Measurements from ENCODE around the gene CCDC87. TPM values are rescaled to one million over a fixed set of nuclear protein-coding genes. Genes with fewer than 3 reads are reported as not detected.
"Not testable (repeated sequence)": the region's sequence is repeated elsewhere in the genome, so short reads cannot be mapped to it uniquely, and the experiment has no call there.

Gene CCDC87
- total and polyA plus RNA-seq, 7 donors = 0.14 to 0.71 (median 0.22) TPM; not detected in 3

GRCh38 chr11:66593650-66594049 is 787 bp upstream of the CCDC87 start:
- Histone ChIP-seq H3K27me3 (no peaks in the 10 kb centered on the region), H3K4me1 (peaks cover 0 to 45% (median 40%) of the 10 kb centered on the region in 4 donors), H3K36me3 (no peaks in the 10 kb centered on the region), H3K4me3 (peak overlapping the region; percentile 56 to 78 (median 62)), H3K27ac (peak overlapping the region; percentile 85 to 88 (median 88)), H3K9me3 (no peaks in the 10 kb centered on the region)
- TF ChIP-seq POLR2A (IDR thresholded peaks at IDR 0.05) (no peak), POLR2AphosphoS5 (IDR thresholded peaks at IDR 0.05) (no peak), EP300 (IDR thresholded peaks at IDR 0.05) (no peak)
- TF ChIP-seq, protein P1, sequence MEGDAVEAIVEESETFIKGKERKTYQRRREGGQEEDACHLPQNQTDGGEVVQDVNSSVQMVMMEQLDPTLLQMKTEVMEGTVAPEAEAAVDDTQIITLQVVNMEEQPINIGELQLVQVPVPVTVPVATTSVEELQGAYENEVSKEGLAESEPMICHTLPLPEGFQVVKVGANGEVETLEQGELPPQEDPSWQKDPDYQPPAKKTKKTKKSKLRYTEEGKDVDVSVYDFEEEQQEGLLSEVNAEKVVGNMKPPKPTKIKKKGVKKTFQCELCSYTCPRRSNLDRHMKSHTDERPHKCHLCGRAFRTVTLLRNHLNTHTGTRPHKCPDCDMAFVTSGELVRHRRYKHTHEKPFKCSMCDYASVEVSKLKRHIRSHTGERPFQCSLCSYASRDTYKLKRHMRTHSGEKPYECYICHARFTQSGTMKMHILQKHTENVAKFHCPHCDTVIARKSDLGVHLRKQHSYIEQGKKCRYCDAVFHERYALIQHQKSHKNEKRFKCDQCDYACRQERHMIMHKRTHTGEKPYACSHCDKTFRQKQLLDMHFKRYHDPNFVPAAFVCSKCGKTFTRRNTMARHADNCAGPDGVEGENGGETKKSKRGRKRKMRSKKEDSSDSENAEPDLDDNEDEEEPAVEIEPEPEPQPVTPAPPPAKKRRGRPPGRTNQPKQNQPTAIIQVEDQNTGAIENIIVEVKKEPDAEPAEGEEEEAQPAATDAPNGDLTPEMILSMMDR (IDR thresholded peaks at IDR 0.05) = no peak
- 49 to 67% methylated on average over 7 of the region's 7 CpGs for WGBS, 2 donors
- DNase-seq = no peak
- intact Hi-C loops (cut with DNase I) = loop anchor here (1.0 to 2.0 kb wide), 2 partner anchors 23 to 84 kb away; partner anchors contain the start of genes RBM14 and RBM4B

DNA sequence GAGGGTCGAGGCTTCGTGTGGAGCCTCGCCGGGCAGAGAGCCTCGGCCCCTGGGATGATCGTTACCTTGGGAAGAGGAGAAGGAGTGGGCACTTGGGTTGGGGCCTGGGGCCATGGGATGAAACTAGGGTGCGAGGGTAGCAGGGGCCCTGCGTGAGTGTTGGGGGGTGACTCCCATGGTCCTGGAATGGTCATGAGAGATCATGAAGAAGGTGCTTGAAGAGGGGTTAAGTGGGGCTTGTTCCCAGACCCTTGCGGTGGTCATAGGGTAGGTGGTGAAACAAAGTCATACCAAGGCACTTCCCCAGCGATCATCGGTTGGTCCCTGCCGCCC is 406 bp upstream of the CCDC87 start:
- H3K4me1 ChIP-seq = peaks cover 0 to 45% (median 40%) of the 10 kb centered on the region in 4 donors
- no peaks in the 10 kb centered on the region for H3K9me3 ChIP-seq
- H3K27ac ChIP-seq = peak overlapping the region; percentile 85 to 88 (median 88)
- TF ChIP-seq, protein P1 (IDR thresholded peaks at IDR 0.05) = no peak
- no peak for TF ChIP-seq POLR2AphosphoS5 (IDR thresholded peaks at IDR 0.05)
- H3K27me3 ChIP-seq = no peaks in the 10 kb centered on the region
- intact Hi-C loops (cut with DNase I) = loop anchor here (1.0 to 2.0 kb wide), 2 partner anchors 24 to 84 kb away; partner anchors contain the start of genes RBM14 and RBM4B
- H3K36me3 ChIP-seq = no peaks in the 10 kb centered on the region
- no peak for DNase-seq
- peak overlapping the region; percentile 56 to 78 (median 62) for H3K4me3 ChIP-seq
- 3 to 9% methylated on average over 12 of the region's 12 CpGs for WGBS, 2 donors

DNA sequence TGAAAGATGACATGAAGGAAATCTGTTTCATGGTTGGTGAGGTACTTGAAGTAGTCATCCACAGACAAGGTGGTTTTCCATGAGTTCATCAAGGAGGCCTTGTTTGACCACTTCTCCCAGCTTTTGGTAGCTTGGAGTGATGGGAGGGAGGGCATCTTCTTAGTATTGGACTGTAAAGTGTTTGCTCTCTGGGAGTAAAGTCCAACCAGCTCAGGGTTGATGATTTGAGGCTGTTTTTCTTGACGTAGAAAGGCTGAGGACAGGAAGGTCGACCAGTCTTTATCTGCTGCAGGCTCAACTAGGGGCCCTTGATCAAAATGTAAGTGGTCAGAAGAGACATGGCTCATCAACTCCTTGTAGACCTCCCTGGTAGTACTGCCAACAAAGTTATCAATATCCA is 1.7 kb downstream of the CCDC87 start:
- WGBS, 2 donors = 35 to 73% methylated on average over 2 of the region's 2 CpGs
- intact Hi-C loops (cut with DNase I) = no loop called here

DNA sequence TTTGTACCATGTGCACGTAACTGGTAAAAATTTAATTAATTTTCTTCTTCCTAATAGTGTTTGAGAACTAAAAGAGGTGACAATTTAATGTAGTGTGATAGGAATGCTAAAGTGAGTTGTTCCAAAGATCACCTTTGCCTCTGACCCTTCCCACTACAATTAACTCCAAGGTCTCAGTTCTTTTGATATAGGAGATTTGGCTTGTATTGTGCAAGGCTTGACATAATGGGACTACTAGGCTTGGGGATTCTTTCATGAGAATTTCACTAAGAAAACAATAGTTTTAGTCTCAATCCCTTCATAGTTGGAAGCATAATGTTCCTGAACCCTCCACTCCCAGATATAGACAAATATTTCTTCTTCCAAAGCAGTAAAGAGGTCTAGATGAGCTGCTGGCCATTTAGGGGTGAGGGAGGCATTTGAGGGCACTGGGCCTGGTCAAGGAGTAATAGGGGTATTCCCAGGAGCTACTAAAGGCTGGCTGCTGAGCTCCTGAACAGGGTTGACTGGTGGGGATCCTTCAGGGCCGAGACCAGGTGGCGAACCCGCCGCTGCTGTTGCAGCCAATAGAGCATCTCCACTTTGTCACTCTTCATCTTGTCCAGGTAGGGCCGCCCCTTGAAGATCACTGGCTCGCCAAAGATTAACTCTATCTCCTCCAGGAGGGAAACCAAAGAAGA is 2.7 kb downstream of the CCDC87 start:
- Histone ChIP-seq H3K4me3 (no peak overlapping the region), H3K9me3 (no peaks in the 10 kb centered on the region), H3K27ac (no peak overlapping the region), H3K4me1 (peaks cover 0 to 32% (median 26%) of the 10 kb centered on the region in 4 donors), H3K27me3 (no peaks in the 10 kb centered on the region), H3K36me3 (no peaks in the 10 kb centered on the region)
- intact Hi-C loops (cut with DNase I) = no loop called here
- WGBS, 2 donors = 96 to 97% methylated on average over 7 of the region's 7 CpGs
- DNase-seq = no peak
- TF ChIP-seq EP300 (IDR thresholded peaks at IDR 0.05) (no peak), POLR2A (IDR thresholded peaks at IDR 0.05) (no peak), POLR2AphosphoS5 (IDR thresholded peaks at IDR 0.05) (no peak)
- TF ChIP-seq, protein P1 (IDR thresholded peaks at IDR 0.05) = no peak

More for the DNA sequence above, 1.7 kb downstream of the CCDC87 start:
- Histone ChIP-seq H3K4me3 (no peak overlapping the region), H3K27ac (no peak overlapping the region), H3K9me3 (no peaks in the 10 kb centered on the region), H3K36me3 (no peaks in the 10 kb centered on the region), H3K4me1 (peaks cover 0 to 42% (median 36%) of the 10 kb centered on the region in 4 donors), H3K27me3 (no peaks in the 10 kb centered on the region)
- no peak for DNase-seq
- TF ChIP-seq POLR2A (IDR thresholded peaks at IDR 0.05) (no peak), EP300 (IDR thresholded peaks at IDR 0.05) (no peak), POLR2AphosphoS5 (IDR thresholded peaks at IDR 0.05) (no peak)
- TF ChIP-seq, protein P1 (IDR thresholded peaks at IDR 0.05) = no peak

GRCh38 chr11:66589315-66589714 is 3.5 kb downstream of the CCDC87 start:
- H3K4me3 ChIP-seq; DNase-seq; H3K27me3 ChIP-seq; H3K36me3 ChIP-seq; intact Hi-C loops (cut with DNase I); H3K27ac ChIP-seq; H3K9me3 ChIP-seq: not testable (repeated sequence)
- peaks cover 0 to 23% (median 18%) of the 10 kb centered on the region in 4 donors for H3K4me1 ChIP-seq
- 76 to 79% methylated on average over 2 of the region's 2 CpGs for WGBS, 2 donors

Measured in sigmoid colon (tissue), 7 donors.